Skeletal muscle cell (primary cell): ENCODE measurements around the gene QKI.

Source experiments
- DNase-seq: peaks from one replicate; pipeline ENCODE4 v3.0.0-alpha.2; 2010; ENCODE audit warnings: low read depth
- H3K4me3 ChIP-seq: 2 replicates; pipeline ENCODE4 v1.5.1; 2011; ENCODE audit warnings: low read depth, mild to moderate bottlenecking, control low read depth, low read length, moderate library complexity

QKI gene

DNA sequence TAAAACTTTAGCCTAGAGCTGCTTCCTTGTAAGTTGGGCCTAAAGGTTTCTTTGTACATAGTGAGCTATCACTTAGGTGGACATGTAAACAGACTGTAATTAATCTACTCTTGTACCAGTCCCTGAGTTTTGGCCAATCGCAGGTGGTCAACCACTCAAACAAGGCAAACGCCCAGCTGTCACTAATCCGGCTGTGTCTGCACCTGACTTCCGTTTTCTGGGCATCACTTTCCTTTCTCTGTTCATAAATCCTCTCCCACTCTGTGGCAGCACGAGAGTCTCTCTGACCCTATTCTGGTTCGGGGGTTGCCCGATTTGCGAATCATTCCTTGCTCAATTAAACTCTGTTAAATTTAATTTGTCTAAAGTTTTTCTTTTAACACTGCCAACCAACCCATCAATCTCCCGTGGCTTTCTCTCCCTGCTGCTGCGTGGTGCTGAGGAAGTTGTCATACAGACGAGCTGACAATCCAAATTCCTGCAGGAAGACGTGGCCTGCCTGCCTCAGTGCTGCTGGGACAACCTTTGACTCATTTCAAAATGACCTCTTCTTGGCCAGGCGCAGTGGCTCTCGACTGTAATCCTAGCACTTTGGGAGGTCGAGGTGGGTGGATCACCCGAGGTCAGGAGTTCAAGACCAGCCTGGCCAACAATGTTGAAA is 206.3 kb downstream of the QKI start:
- no peak for DNase-seq
- H3K4me3 ChIP-seq: no peak overlapping the region

DNA sequence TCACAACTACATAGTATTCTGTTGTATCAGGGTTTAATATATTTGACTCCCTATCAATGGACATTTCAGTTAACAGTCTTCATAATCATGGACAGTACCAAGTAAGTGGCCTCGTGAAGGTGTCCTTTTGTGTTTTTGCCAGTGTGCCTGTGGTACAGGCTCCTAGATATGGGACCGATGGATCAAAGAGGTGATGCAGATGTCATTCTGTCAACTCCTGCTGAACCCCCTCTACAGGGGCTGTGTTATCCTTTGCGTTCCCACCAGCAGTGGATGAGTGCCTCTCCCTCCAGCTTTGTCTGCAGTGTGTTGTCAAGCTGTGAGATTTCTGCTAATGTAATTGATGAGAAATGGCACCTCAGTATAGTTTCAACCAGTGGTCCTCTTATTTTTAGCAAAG is 210.7 kb downstream of the QKI start:
- no peak for DNase-seq
- H3K4me3 ChIP-seq: no peak overlapping the region

DNA sequence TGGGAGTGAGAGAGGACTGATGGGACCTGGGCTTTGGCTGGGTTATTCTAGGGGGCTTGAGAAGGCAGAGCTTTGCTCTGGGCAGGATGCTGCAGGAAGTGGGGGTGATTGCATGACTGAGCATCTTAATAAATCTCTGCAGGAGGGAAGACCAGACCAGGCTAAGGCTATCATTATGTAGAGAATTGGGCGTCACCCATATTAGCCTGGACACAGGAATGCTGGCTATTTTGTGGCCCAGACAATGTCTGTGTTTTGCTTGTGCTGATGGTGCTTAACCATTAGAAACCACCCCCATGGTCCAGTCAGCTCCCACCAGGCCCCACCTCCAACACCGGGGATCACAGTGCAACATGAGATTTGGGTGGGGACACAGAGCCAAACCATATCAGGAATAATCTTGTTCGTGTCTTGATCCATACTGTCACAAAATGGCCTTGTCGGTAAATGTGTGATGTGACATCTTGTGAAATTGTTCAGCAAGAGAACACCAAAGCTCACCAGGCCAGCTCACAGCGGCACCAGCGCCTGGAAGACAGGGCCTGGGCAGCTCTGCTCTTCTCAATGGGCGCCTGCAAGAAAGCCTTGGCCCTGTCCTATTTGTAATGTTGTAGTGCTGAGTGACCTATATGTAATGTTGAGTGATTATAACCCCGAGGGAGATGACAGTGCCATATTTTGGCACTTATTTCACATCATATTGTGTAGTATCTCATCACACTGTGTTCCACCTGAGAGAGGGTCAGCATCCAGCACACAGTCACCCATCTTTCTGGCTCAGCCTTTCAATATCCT is 211.8 kb downstream of the QKI start:
- no peak overlapping the region for H3K4me3 ChIP-seq

DNA sequence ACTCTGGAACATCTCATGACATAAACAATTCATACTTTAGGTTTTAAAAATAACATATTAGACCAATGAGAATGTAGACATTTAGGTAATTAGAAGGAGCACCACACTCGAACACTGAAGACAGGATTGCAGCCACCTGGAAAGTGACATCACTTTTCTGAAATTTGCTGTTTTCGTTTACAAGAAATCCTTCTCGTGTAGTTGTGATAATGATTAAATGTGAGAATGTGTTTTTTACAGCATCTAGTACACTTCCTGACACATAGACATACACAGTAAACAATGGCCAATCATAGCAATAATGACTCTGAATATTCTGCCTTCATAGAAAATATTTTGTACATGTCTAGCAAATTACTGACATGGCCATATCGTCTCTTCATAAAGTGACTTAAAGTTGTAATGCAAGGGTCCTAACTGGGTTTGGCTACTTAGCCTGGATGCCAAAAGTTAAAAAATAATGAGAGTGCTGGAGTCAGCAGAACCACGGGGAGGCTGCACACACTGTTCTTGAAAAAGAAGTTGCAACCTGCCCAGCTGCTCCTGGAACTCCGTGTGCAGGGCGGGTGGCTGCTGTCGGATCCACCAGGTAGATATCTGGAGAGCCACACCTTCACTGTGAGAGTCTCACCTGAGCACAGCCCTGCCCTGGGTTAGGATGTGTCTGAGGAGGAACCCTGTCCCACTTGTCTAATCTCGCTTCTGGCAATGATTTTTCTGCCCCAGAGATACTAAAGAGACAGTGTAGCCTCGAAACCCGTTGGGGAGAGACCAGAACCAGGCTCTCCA is 212.9 kb downstream of the QKI start:
- H3K4me3 ChIP-seq: no peak overlapping the region
- no peak for DNase-seq

More for the DNA sequence above, 211.8 kb downstream of the QKI start:
- no peak for DNase-seq
